ENCODE measurements around the gene MMEL1. TPM values are rescaled to one million over a fixed set of nuclear protein-coding genes. Genes with fewer than 3 reads are reported as not detected.

The MMEL1 gene
- polyA plus RNA-seq, 1 donor from 2014 or later, result 5.2 TPM

DNA sequence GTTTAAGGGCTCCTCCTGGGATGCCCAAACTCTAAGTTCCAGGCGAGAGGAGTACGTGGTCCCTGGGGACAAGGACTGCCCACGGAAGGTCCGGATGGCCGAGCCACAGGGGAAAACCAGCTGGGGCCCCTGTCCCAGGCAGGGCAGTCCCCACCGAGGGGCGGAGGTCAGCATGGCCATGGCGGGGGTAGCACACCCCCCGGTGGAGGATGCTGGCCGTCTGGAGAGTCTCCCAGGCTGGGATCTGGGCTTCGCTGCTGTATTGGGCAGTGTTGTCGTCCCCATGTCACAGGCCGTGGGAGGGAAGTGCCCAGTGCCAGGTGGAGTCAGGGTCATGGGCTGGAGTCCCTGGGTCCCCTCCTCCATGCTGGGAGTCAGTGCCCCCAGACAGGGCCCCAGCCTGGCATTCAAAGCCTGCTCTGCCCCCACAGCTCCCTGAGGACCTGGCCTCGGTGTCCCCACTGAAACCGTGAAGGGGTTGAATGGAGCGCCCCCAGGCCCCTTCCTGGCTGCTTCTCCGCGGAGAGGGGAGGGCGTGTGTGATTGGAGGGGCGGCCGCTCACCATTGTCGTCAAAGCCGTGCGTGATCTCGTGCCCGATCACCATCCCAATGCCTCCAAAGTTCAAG, 39.5 kb downstream of the MMEL1 start:
- no peak overlapping the region for H2AFZ ChIP-seq (ENCODE audit: low read depth, low read length)

GRCh38 chr1:2592672-2593071, 40.1 kb downstream of the MMEL1 start:
- H3K9me3 ChIP-seq (ENCODE audit: low read length), result no peaks in the 10 kb centered on the region
- H3F3A ChIP-seq (ENCODE audit: insufficient read depth, low read length, poor library complexity, severe bottlenecking), result no peaks in the 10 kb centered on the region
- no peaks in the 10 kb centered on the region for H3K36me3 ChIP-seq (ENCODE audit: insufficient read depth, low read length)
- no peaks in the 10 kb centered on the region for H3K79me2 ChIP-seq (replicated peaks; ENCODE audit: insufficient read depth, low read length)
- H3K27me3 ChIP-seq (ENCODE audit: insufficient read depth, low read depth, low read length), result no peaks in the 10 kb centered on the region
- H3K27ac ChIP-seq (ENCODE audit: low read length), result no peak overlapping the region
- H2AFZ ChIP-seq (ENCODE audit: low read depth, low read length), result no peak overlapping the region
- no peaks in the 10 kb centered on the region for H3K9me2 ChIP-seq (ENCODE audit: insufficient read depth, low read length)
- no peaks in the 10 kb centered on the region for H4K20me1 ChIP-seq (ENCODE audit: insufficient read depth)
- no peak overlapping the region for H3K4me3 ChIP-seq (ENCODE audit: low read length)
- no peak overlapping the region for H3K4me2 ChIP-seq (ENCODE audit: low read length)
- H3K9ac ChIP-seq (ENCODE audit: low read length), result no peak overlapping the region
- no peak for TF ChIP-seq TAF1 (IDR thresholded peaks at IDR 0.05; ENCODE audit: low read depth)
- TF ChIP-seq MXI1 (conservative IDR thresholded peaks at IDR 0.05; ENCODE audit: poor library complexity, severe bottlenecking), result no peak
- TF ChIP-seq, protein P1, sequence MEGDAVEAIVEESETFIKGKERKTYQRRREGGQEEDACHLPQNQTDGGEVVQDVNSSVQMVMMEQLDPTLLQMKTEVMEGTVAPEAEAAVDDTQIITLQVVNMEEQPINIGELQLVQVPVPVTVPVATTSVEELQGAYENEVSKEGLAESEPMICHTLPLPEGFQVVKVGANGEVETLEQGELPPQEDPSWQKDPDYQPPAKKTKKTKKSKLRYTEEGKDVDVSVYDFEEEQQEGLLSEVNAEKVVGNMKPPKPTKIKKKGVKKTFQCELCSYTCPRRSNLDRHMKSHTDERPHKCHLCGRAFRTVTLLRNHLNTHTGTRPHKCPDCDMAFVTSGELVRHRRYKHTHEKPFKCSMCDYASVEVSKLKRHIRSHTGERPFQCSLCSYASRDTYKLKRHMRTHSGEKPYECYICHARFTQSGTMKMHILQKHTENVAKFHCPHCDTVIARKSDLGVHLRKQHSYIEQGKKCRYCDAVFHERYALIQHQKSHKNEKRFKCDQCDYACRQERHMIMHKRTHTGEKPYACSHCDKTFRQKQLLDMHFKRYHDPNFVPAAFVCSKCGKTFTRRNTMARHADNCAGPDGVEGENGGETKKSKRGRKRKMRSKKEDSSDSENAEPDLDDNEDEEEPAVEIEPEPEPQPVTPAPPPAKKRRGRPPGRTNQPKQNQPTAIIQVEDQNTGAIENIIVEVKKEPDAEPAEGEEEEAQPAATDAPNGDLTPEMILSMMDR (IDR thresholded peaks at IDR 0.05; ENCODE audit: poor library complexity, severe bottlenecking), result no peak
- no peak for TF ChIP-seq EP300 (conservative IDR thresholded peaks at IDR 0.05; ENCODE audit: poor library complexity, severe bottlenecking)
- TF ChIP-seq REST (IDR thresholded peaks at IDR 0.05; ENCODE audit: borderline replicate concordance), result no peak
- no peak for TF ChIP-seq SMC3 (conservative IDR thresholded peaks at IDR 0.05; ENCODE audit: poor library complexity)
- TF ChIP-seq RAD21 (conservative IDR thresholded peaks at IDR 0.05), result no peak

More for the DNA sequence above, 39.5 kb downstream of the MMEL1 start:
- no peaks in the 10 kb centered on the region for H3K79me2 ChIP-seq (replicated peaks; ENCODE audit: insufficient read depth, low read length)
- H3K9me2 ChIP-seq (ENCODE audit: insufficient read depth, low read length), result no peaks in the 10 kb centered on the region
- no peaks in the 10 kb centered on the region for H3K36me3 ChIP-seq (ENCODE audit: insufficient read depth, low read length)
- H3K4me3 ChIP-seq (ENCODE audit: low read length), result no peak overlapping the region
- H4K20me1 ChIP-seq (ENCODE audit: insufficient read depth), result no peaks in the 10 kb centered on the region
- H3K9ac ChIP-seq (ENCODE audit: low read length), result no peak overlapping the region
- no peak for TF ChIP-seq EZH2 (IDR thresholded peaks at IDR 0.05; ENCODE audit: borderline replicate concordance, insufficient read depth, low read length, poor library complexity, severe bottlenecking)
- TF ChIP-seq EP300 (conservative IDR thresholded peaks at IDR 0.05; ENCODE audit: poor library complexity, severe bottlenecking), result no peak
- TF ChIP-seq TAF1 (IDR thresholded peaks at IDR 0.05; ENCODE audit: low read depth), result no peak
- TF ChIP-seq RAD21 (conservative IDR thresholded peaks at IDR 0.05), result no peak
- TF ChIP-seq POLR2AphosphoS5 (IDR thresholded peaks at IDR 0.05), result no peak
- TF ChIP-seq, protein P1 (IDR thresholded peaks at IDR 0.05; ENCODE audit: poor library complexity, severe bottlenecking), result no peak
- no peak for TF ChIP-seq MXI1 (conservative IDR thresholded peaks at IDR 0.05; ENCODE audit: poor library complexity, severe bottlenecking)
- no peak for TF ChIP-seq REST (IDR thresholded peaks at IDR 0.05; ENCODE audit: borderline replicate concordance)
- TF ChIP-seq SMC3 (conservative IDR thresholded peaks at IDR 0.05; ENCODE audit: poor library complexity), result no peak
- H3F3A ChIP-seq (ENCODE audit: insufficient read depth, low read length, poor library complexity, severe bottlenecking), result no peaks in the 10 kb centered on the region
- no peak overlapping the region for H3K27ac ChIP-seq (ENCODE audit: low read length)
- H3K27me3 ChIP-seq (ENCODE audit: insufficient read depth, low read depth, low read length), result no peaks in the 10 kb centered on the region
- no peaks in the 10 kb centered on the region for H3K9me3 ChIP-seq (ENCODE audit: low read length)
- no peak overlapping the region for H3K4me2 ChIP-seq (ENCODE audit: low read length)
